NB4 (cell line): Measurements from ENCODE around the gene ISG15.

Experiments used
- CTCF ChIP-seq: IDR thresholded peaks from one replicate; pipeline ENCODE4 v1.5.1; 2012; ENCODE audit warnings: low read depth, low read length
- POLR2A ChIP-seq: IDR thresholded peaks from 2 replicates; pipeline ENCODE4 v1.6.1; 2011; ENCODE audit warnings: mild to moderate bottlenecking; ENCODE audit not compliant: insufficient read length; ENCODE audit errors: extremely low read depth

DNA sequence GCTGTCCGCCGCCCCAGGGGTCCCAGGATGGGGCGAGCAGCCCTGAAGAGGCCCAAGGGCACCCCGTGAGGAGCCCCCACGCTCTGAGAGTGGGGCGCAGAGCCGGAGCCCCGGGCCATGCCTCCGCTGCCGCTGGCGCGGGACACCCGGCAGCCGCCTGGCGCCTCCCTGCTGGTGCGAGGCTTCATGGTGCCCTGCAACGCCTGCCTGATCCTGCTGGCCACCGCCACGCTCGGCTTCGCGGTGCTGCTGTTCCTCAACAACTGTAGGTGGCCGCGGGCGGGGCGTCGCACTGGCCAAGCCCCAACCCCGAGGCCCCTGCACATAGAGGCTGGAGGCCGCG lies 21.1 kb downstream of the ISG15 start:
- no peak for TF ChIP-seq CTCF
- TF ChIP-seq POLR2A, result no peak
